Fibroblast of lung (primary cell): ENCODE results near the gene ME1. TPM values are rescaled to one million over a fixed set of nuclear protein-coding genes. Genes with fewer than 3 reads are reported as not detected.

Source experiments
- DNase-seq, 2 donors: peaks; one replicate each; pipeline versions ENCODE4 v3.0.0 to v3.0.0-alpha.2; 2010; ENCODE audit warnings: low read depth in 2 of 2
- H2AFZ ChIP-seq: 2 replicates; pipeline ENCODE4 v1.5.1; 2012; ENCODE audit warnings: low read length, control low read depth, inconsistent platforms
- H3K27ac ChIP-seq: 2 replicates; pipeline ENCODE4 v1.5.1; 2011; ENCODE audit warnings: low read length, control low read depth; ENCODE audit not compliant: insufficient read depth
- H3K27me3 ChIP-seq: 2 replicates; pipeline ENCODE4 v1.5.1; 2011; ENCODE audit warnings: mild to moderate bottlenecking, low read length; ENCODE audit not compliant: control insufficient read depth, insufficient read depth
- H3K36me3 ChIP-seq: 2 replicates; pipeline ENCODE4 v1.5.1; 2011; ENCODE audit warnings: low read length; ENCODE audit not compliant: control insufficient read depth, insufficient read depth
- H3K4me1 ChIP-seq: 2 replicates; pipeline ENCODE4 v1.5.1; 2011; ENCODE audit warnings: low read length; ENCODE audit not compliant: control insufficient read depth, insufficient read depth; ENCODE audit errors: extremely low read depth
- H3K4me2 ChIP-seq: 2 replicates; pipeline ENCODE4 v1.5.1; 2011; ENCODE audit warnings: low read length, control low read depth; ENCODE audit not compliant: insufficient read depth; ENCODE audit errors: extremely low read depth
- H3K4me3 ChIP-seq, 4 experiments: fragments of 200-600 bp in 1 of 4; sonication (generic) in 1 of 4; replicated peaks in 1 of 4; 2 replicates each; pipeline ENCODE4 v1.5.1; 2011 to 2016; ENCODE audit warnings: low read length in 4 of 4, low read depth in 3 of 4, mild to moderate bottlenecking in 3 of 4, control low read depth in 2 of 4, inconsistent platforms in 1 of 4, mixed read lengths in 1 of 4; ENCODE audit not compliant: insufficient read depth in 1 of 4; ENCODE audit errors: control extremely low read depth in 1 of 4
- H3K79me2 ChIP-seq: 2 replicates; pipeline ENCODE4 v1.5.1; 2012; ENCODE audit warnings: mild to moderate bottlenecking, low read length, inconsistent platforms; ENCODE audit not compliant: control insufficient read depth, insufficient read depth
- H3K9ac ChIP-seq: 2 replicates; pipeline ENCODE4 v1.5.1; 2011; ENCODE audit warnings: mild to moderate bottlenecking, low read length, control low read depth; ENCODE audit not compliant: insufficient read depth
- H3K9me3 ChIP-seq: 2 replicates; pipeline ENCODE4 v1.5.1; 2012; ENCODE audit warnings: low read depth, low read length; ENCODE audit not compliant: control insufficient read depth, insufficient read depth
- H4K20me1 ChIP-seq: 2 replicates; pipeline ENCODE4 v1.5.1; 2011; ENCODE audit warnings: low read length; ENCODE audit not compliant: control insufficient read depth, insufficient read depth; ENCODE audit errors: extremely low read depth
- CTCF ChIP-seq, 2 donors: IDR thresholded peaks in 1 of 2; conservative IDR thresholded peaks in 1 of 2; 1 replicate in 1 of 2; 2 replicates in 1 of 2; pipeline ENCODE4 v1.5.1; 2011 to 2012; ENCODE audit warnings: low read length in 2 of 2, control low read depth in 1 of 2, inconsistent platforms in 1 of 2, low read depth in 1 of 2, mild to moderate bottlenecking in 1 of 2
- EZH2 ChIP-seq: IDR thresholded peaks from 2 replicates; pipeline ENCODE4 v1.5.1; 2012; ENCODE audit warnings: low read length, control low read depth, mild to moderate bottlenecking; ENCODE audit errors: missing control alignments
- polyA plus RNA-seq, 2 donors: library from polyadenylated mRNA; depleted of rRNA in 1 of 2; stranded (reverse) in 1 of 2; unstranded in 1 of 2; fragments of >200 nt; gene quantifications; 2 replicates each; pipeline ENCODE4 v1.2.1, GENCODE V29; 2011 to 2012; ENCODE audit warnings: missing spikeins in 1 of 2
- total RNA-seq: library from RNA; depleted of rRNA; stranded (reverse); fragments of >200 nt; gene quantifications from 2 replicates; pipeline ENCODE4 v1.2.1, GENCODE V29; 2014

ME1 gene
- total and polyA plus RNA-seq, 2 donors (not counting 1 experiment from before 2014, with no cell fraction given) = 35.8 to 44.3 TPM

- Histone ChIP-seq H3K4me3 (no peak overlapping the region), H3K4me2 (no peak overlapping the region), H3K4me1 (no peaks in the 10 kb centered on the region), H3K9me3 (no peaks in the 10 kb centered on the region), H4K20me1 (no peaks in the 10 kb centered on the region), H3K36me3 (no peaks in the 10 kb centered on the region), H2AFZ (no peak overlapping the region), H3K9ac (no peak overlapping the region), H3K27ac (no peak overlapping the region), H3K79me2 (no peaks in the 10 kb centered on the region), H3K27me3 (no peaks in the 10 kb centered on the region)
- TF ChIP-seq CTCF (conservative IDR thresholded peaks at IDR 0.05 in 1 of 2, IDR thresholded peaks at IDR 0.05 in 1 of 2; ENCODE audit: low read depth in 1 of 2, low read length in 2 of 2) (no peak), EZH2 (no peak)
- DNase-seq = no peak
Observed at GRCh38 chr6:83369692-83370091, 61.2 kb downstream of the ME1 start.

GRCh38 chr6:83368577-83368976, 62.3 kb downstream of the ME1 start:
- no peak overlapping the region for H3K4me2 ChIP-seq
- no peaks in the 10 kb centered on the region for H4K20me1 ChIP-seq
- no peak overlapping the region for H3K27ac ChIP-seq
- no peaks in the 10 kb centered on the region for H3K9me3 ChIP-seq
- H3K9ac ChIP-seq = no peak overlapping the region
- H3K27me3 ChIP-seq = no peaks in the 10 kb centered on the region
- no peak overlapping the region for H3K4me3 ChIP-seq
- DNase-seq = peak in 1 of 2 donors; percentile 27
- no peaks in the 10 kb centered on the region for H3K4me1 ChIP-seq
- TF ChIP-seq EZH2 = no peak
- H2AFZ ChIP-seq = no peak overlapping the region
- no peaks in the 10 kb centered on the region for H3K79me2 ChIP-seq
- H3K36me3 ChIP-seq = no peaks in the 10 kb centered on the region

- H3K79me2 ChIP-seq = no peaks in the 10 kb centered on the region
- H3K4me3 ChIP-seq = no peak overlapping the region
- H3K9ac ChIP-seq = no peak overlapping the region
- H3K27ac ChIP-seq = no peak overlapping the region
- H3K9me3 ChIP-seq = no peaks in the 10 kb centered on the region
- no peaks in the 10 kb centered on the region for H4K20me1 ChIP-seq
- H3K4me1 ChIP-seq = no peaks in the 10 kb centered on the region
- TF ChIP-seq CTCF (conservative IDR thresholded peaks at IDR 0.05 in 1 of 2, IDR thresholded peaks at IDR 0.05 in 1 of 2; ENCODE audit: low read depth in 1 of 2, low read length in 2 of 2) (no peak), EZH2 (no peak)
- H3K36me3 ChIP-seq = no peaks in the 10 kb centered on the region
- H2AFZ ChIP-seq = no peak overlapping the region
- no peaks in the 10 kb centered on the region for H3K27me3 ChIP-seq
- no peak overlapping the region for H3K4me2 ChIP-seq
- DNase-seq = no peak
Observed at GRCh38 chr6:83367104-83367503, 63.7 kb downstream of the ME1 start.
